Renal cortical epithelial cell (primary cell): ENCODE measurements around the gene SMPD2. TPM values are rescaled to one million over a fixed set of nuclear protein-coding genes. Genes with fewer than 3 reads are reported as not detected.

Experiments used
- DNase-seq: peaks from one replicate; pipeline ENCODE4 v3.0.0-alpha.2; 2011; ENCODE audit warnings: low read depth
- total RNA-seq: library from RNA; depleted of rRNA; stranded (reverse); fragments of >200 nt; gene quantifications from 2 replicates; pipeline ENCODE4 v1.2.3, GENCODE V29; 2014

The SMPD2 gene
- total RNA-seq, 1 donor from 2014 or later, result 17.7 TPM

GRCh38 chr6:109446541-109446940, 6.0 kb downstream of the SMPD2 start:
- no peak for DNase-seq

- no peak for DNase-seq
Measured at GRCh38 chr6:109447087-109447486, 6.6 kb downstream of the SMPD2 start.

- no peak for DNase-seq
Measured at GRCh38 chr6:109447878-109448555, 7.5 kb downstream of the SMPD2 start.

- DNase-seq, result no peak
Measured at GRCh38 chr6:109448615-109449014, 8.1 kb downstream of the SMPD2 start.

GRCh38 chr6:109449064-109449794, 8.7 kb downstream of the SMPD2 start:
- no peak for DNase-seq

GRCh38 chr6:109449795-109450673, 9.5 kb downstream of the SMPD2 start:
- DNase-seq, result no peak

GRCh38 chr6:109450801-109451200, 10.3 kb downstream of the SMPD2 start:
- DNase-seq, result no peak

- DNase-seq, result no peak
Measured at GRCh38 chr6:109451376-109451775, 10.9 kb downstream of the SMPD2 start.

GRCh38 chr6:109452181-109452580, 11.7 kb downstream of the SMPD2 start:
- DNase-seq, result no peak

- DNase-seq, result no peak
Measured at GRCh38 chr6:109453156-109453555, 12.6 kb downstream of the SMPD2 start.

GRCh38 chr6:109453594-109454495, 13.3 kb downstream of the SMPD2 start:
- DNase-seq, result no peak

- no peak for DNase-seq
Measured at GRCh38 chr6:109454496-109455436, 14.2 kb downstream of the SMPD2 start.

GRCh38 chr6:109455437-109456110, 15.1 kb downstream of the SMPD2 start, which contains the start of gene MICAL1:
Gene MICAL1, minus strand, starts transcription at chr6:109455772. Its CDS starts 1,576 bp downstream, at chr6:109454196.
- DNase-seq, result no peak

GRCh38 chr6:109456111-109456583, 15.6 kb downstream of the SMPD2 start:
- DNase-seq, result no peak

GRCh38 chr6:109456710-109457561, 16.4 kb downstream of the SMPD2 start:
- DNase-seq, result peak; percentile 48

- DNase-seq, result no peak
Measured at GRCh38 chr6:109457562-109457996, 17.1 kb downstream of the SMPD2 start.

- no peak for DNase-seq
Measured at GRCh38 chr6:109458774-109459531, 18.4 kb downstream of the SMPD2 start.
